CD4-positive, alpha-beta T cell treated with Interleukin-12 subunit alpha and Interleukin-12 subunit beta, for 1 hour (primary cell): ENCODE data around the gene NNT.
"Not testable (repeated sequence)": the region's sequence is repeated elsewhere in the genome, so short reads cannot be mapped to it uniquely, and the experiment has no call there.

Experiments
- DNase-seq: peaks from one replicate; pipeline ENCODE4 v3.0.0-alpha.2; 2020

The NNT gene

GRCh38 chr5:43730832-43731342 is 127.9 kb downstream of the NNT start:
- DNase-seq = no peak

- no peak for DNase-seq
These were observed 128.6 kb downstream of the NNT start for GRCh38 chr5:43731573-43731972.

DNA sequence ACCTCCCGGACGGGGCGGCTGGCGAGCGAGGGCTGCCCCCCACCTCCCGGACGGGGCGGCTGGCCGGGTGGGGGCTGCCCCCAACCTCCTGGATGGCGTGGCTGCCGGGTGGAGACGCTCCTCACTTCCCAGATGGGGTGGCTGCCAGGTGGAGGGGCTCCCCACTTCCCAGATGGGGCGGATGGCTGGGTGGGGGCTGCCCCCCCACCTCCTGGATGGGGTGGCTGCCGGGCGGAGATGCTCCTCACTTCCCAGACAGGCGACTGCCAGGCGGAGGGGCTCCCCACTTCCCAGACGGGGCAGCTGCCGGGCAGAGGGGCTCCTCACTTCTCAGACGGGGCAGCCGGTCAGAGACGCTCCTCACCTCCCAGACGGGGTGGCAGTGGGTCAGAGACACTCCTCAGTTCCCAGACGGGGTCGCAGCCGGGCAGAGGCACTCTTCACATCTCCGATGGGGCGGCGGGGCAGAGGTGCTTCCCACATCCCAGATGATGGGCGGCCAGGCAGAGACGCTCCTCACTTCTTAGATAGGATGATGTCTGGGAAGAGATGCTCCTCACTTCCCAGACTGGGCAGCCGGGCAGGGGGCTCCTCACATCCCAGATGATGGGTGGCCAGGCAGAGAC is 143.1 kb downstream of the NNT start:
- not testable (repeated sequence) for DNase-seq

- no peak for DNase-seq
These were observed 147.8 kb downstream of the NNT start for GRCh38 chr5:43750809-43751208.

GRCh38 chr5:43753069-43753468 is 150.1 kb downstream of the NNT start:
- DNase-seq = no peak
